PFSK-1 (cell line): ENCODE data around the gene MBNL1.

ENCODE experiments used
- REST ChIP-seq, 2 experiments: IDR thresholded peaks; 2 replicates each; pipeline versions ENCODE4 v1.6.1 to v1.8.0; 2011 to 2012; ENCODE audit warnings: low read depth in 2 of 2, low read length in 2 of 2, control low read depth in 1 of 2, inconsistent platforms in 1 of 2, mild to moderate bottlenecking in 1 of 2, moderate library complexity in 1 of 2; ENCODE audit not compliant: insufficient read depth in 1 of 2
- TAF1 ChIP-seq: IDR thresholded peaks from 2 replicates; pipeline ENCODE4 v1.6.1; 2012; ENCODE audit warnings: low read length, control low read depth, borderline replicate concordance; ENCODE audit not compliant: insufficient read depth

GRCh38 chr3:152459572-152459971 lies 190.8 kb downstream of the MBNL1 start:
- TF ChIP-seq TAF1 (no peak), REST (IDR thresholded peaks at IDR 0.05; ENCODE audit: insufficient read depth in 1 of 2, low read depth in 2 of 2, low read length in 2 of 2) (no peak)
